Keratinocyte (primary cell): Measurements from ENCODE around the gene SYT9. TPM values are rescaled to one million over a fixed set of nuclear protein-coding genes. Genes with fewer than 3 reads are reported as not detected.

Source experiments
- DNase-seq: peaks from one replicate; pipeline ENCODE4 v3.0.0-alpha.2; 2011; ENCODE audit warnings: low read depth, missing footprints, low spot score
- FAIRE-seq: peaks from 2 replicates; lab custom pipeline; 2011; peaks lifted over from hg19 to GRCh38; lab: Jason Lieb, UNC
- H2AFZ ChIP-seq: 2 replicates; pipeline ENCODE4 v1.6.0; 2012; ENCODE audit warnings: low read length, control low read depth, inconsistent platforms; ENCODE audit not compliant: control insufficient read depth
- H3K27ac ChIP-seq: 2 replicates; pipeline ENCODE4 v1.5.1; 2011; ENCODE audit warnings: low read length; ENCODE audit not compliant: control insufficient read depth, insufficient read depth
- H3K27me3 ChIP-seq: 3 replicates; pipeline ENCODE4 v1.6.0; 2011; ENCODE audit warnings: low read length; ENCODE audit not compliant: control insufficient read depth, insufficient read depth; ENCODE audit errors: extremely low read depth
- H3K36me3 ChIP-seq, 2 experiments: 2 replicates in 1 of 2; 3 replicates in 1 of 2; pipeline ENCODE4 v1.5.1; 2011; ENCODE audit warnings: low read length in 2 of 2, mild to moderate bottlenecking in 1 of 2; ENCODE audit not compliant: control insufficient read depth in 2 of 2, insufficient read depth in 2 of 2; ENCODE audit errors: extremely low read depth in 1 of 2
- H3K4me1 ChIP-seq: 3 replicates; pipeline ENCODE4 v1.5.1; 2011; ENCODE audit warnings: low read length; ENCODE audit not compliant: control insufficient read depth, insufficient read depth; ENCODE audit errors: extremely low read depth
- H3K4me2 ChIP-seq: 3 replicates; pipeline ENCODE4 v1.6.0; 2011; ENCODE audit warnings: low read depth, low read length; ENCODE audit not compliant: control insufficient read depth, insufficient read depth; ENCODE audit errors: extremely low read depth
- H3K4me3 ChIP-seq, 3 experiments: fragments of 200-600 bp in 1 of 3; sonication (generic) in 1 of 3; 2 replicates in 2 of 3; 3 replicates in 1 of 3; pipeline ENCODE4 v1.5.1; 2011 to 2016; ENCODE audit warnings: low read length in 3 of 3, mild to moderate bottlenecking in 3 of 3, control low read depth in 2 of 3, inconsistent platforms in 1 of 3, low read depth in 1 of 3, mixed read lengths in 1 of 3, mixed run types in 1 of 3, moderate library complexity in 1 of 3; ENCODE audit not compliant: control insufficient read depth in 2 of 3, insufficient read depth in 2 of 3; ENCODE audit errors: extremely low read depth in 1 of 3
- H3K79me2 ChIP-seq: 2 replicates; pipeline ENCODE4 v1.6.0; 2012; ENCODE audit warnings: low read length; ENCODE audit not compliant: control insufficient read depth, insufficient read depth
- H3K9ac ChIP-seq: 3 replicates; pipeline ENCODE4 v1.6.0; 2011; ENCODE audit warnings: low read length; ENCODE audit not compliant: control insufficient read depth, insufficient read depth; ENCODE audit errors: extremely low read depth
- H3K9me1 ChIP-seq: 3 replicates; pipeline ENCODE4 v1.6.0; 2011; ENCODE audit warnings: low read length; ENCODE audit not compliant: control insufficient read depth, insufficient read depth; ENCODE audit errors: extremely low read depth
- H3K9me3 ChIP-seq: 2 replicates; pipeline ENCODE4 v1.5.1; 2012; ENCODE audit warnings: low read depth, low read length; ENCODE audit not compliant: control insufficient read depth
- H4K20me1 ChIP-seq: 3 replicates; pipeline ENCODE4 v1.6.0; 2011; ENCODE audit warnings: low read length; ENCODE audit not compliant: control insufficient read depth, insufficient read depth; ENCODE audit errors: extremely low read depth
- CTCF ChIP-seq, 3 experiments: IDR thresholded peaks in 1 of 3; conservative IDR thresholded peaks in 1 of 3; optimal IDR thresholded peaks in 1 of 3; 2 replicates in 2 of 3; 3 replicates in 1 of 3; pipeline versions ENCODE3 to v1.5.1; 2011; ENCODE audit warnings: low read length in 3 of 3, mild to moderate bottlenecking in 3 of 3, moderate library complexity in 2 of 3, control low read depth in 1 of 3, inconsistent platforms in 1 of 3; ENCODE audit not compliant: insufficient read depth in 2 of 3; ENCODE audit errors: extremely low read depth in 1 of 3
- EZH2 ChIP-seq: IDR thresholded peaks from one replicate; pipeline ENCODE4 v1.6.1; 2012; ENCODE audit warnings: inconsistent platforms, mild to moderate bottlenecking, low read length, moderate library complexity
- dilution Hi-C: fragments of 300-500 bp; cut with MboI; formaldehyde crosslinking; loops from one replicate; pipeline ENCODE4 v1.7.0; 2020; ENCODE audit warnings: low sequenced_read_pairs; ENCODE audit not compliant: extremely low pct_ligation_motif_present
- polyA plus RNA-seq, 5 experiments: library from polyadenylated mRNA; depleted of rRNA in 3 of 5; stranded (reverse) in 3 of 5; stranded (forward) in 1 of 5; unstranded in 1 of 5; fragments of >200 nt; gene quantifications; 1 replicate in 1 of 5; 2 replicates in 3 of 5; 3 replicates in 1 of 5; pipeline versions ENCODE4 v1.2.1 to v1.2.3, GENCODE V29; 2011 to 2012; ENCODE audit warnings: missing spikeins in 2 of 5, low read depth in 1 of 5, low replicate concordance in 1 of 5

The SYT9 gene
- polyA plus RNA-seq, 1 donor (not counting 4 experiments of a cell fraction or from before 2014, with no cell fraction given), result not detected

- no peak overlapping the region for H3K4me3 ChIP-seq
- no peak for DNase-seq
- no peaks in the 10 kb centered on the region for H3K4me1 ChIP-seq
- TF ChIP-seq EZH2, result no peak
- TF ChIP-seq CTCF (optimal IDR thresholded peaks at IDR 0.05 in 1 of 3, IDR thresholded peaks at IDR 0.05 in 1 of 3, conservative IDR thresholded peaks at IDR 0.05 in 1 of 3; ENCODE audit: extremely low read depth in 1 of 3, insufficient read depth in 2 of 3, low read length in 3 of 3), result no peak
- no peaks in the 10 kb centered on the region for H3K9me1 ChIP-seq
- H3K27me3 ChIP-seq, result no peaks in the 10 kb centered on the region
- no peaks in the 10 kb centered on the region for H3K36me3 ChIP-seq
- no peak for FAIRE-seq
- no peak overlapping the region for H3K27ac ChIP-seq
- H3K79me2 ChIP-seq, result no peaks in the 10 kb centered on the region
- H3K9ac ChIP-seq, result no peak overlapping the region
- H4K20me1 ChIP-seq, result no peaks in the 10 kb centered on the region
- no peak overlapping the region for H3K4me2 ChIP-seq
- H2AFZ ChIP-seq, result no peak overlapping the region
- H3K9me3 ChIP-seq, result no peaks in the 10 kb centered on the region
- dilution Hi-C loops, result no loop called here
Measured at GRCh38 chr11:7385532-7385931, 133.8 kb downstream of the SYT9 start.

GRCh38 chr11:7413961-7414915, 162.5 kb downstream of the SYT9 start:
- H3K36me3 ChIP-seq, result no peaks in the 10 kb centered on the region
- H2AFZ ChIP-seq, result no peak overlapping the region
- peaks cover 6% of the 10 kb centered on the region for H3K4me1 ChIP-seq
- H3K27me3 ChIP-seq, result no peaks in the 10 kb centered on the region
- H3K4me3 ChIP-seq, result no peak overlapping the region
- no peak overlapping the region for H3K27ac ChIP-seq
- no peaks in the 10 kb centered on the region for H4K20me1 ChIP-seq
- H3K79me2 ChIP-seq, result no peaks in the 10 kb centered on the region
- TF ChIP-seq EZH2 (no peak), CTCF (optimal IDR thresholded peaks at IDR 0.05 in 1 of 3, IDR thresholded peaks at IDR 0.05 in 1 of 3, conservative IDR thresholded peaks at IDR 0.05 in 1 of 3; ENCODE audit: extremely low read depth in 1 of 3, insufficient read depth in 2 of 3, low read length in 3 of 3) (no peak)
- no peaks in the 10 kb centered on the region for H3K9me1 ChIP-seq
- H3K4me2 ChIP-seq, result no peak overlapping the region
- dilution Hi-C loops, result no loop called here
- no peak overlapping the region for H3K9ac ChIP-seq
- no peaks in the 10 kb centered on the region for H3K9me3 ChIP-seq
- no peak for FAIRE-seq
- no peak for DNase-seq
